Superior temporal gyrus (tissue), 1 donor: Measurements from ENCODE around the gene PSMD13.
A peak's percentile ranks its signal among the peaks of the same experiment; 100 is the strongest.
"Not testable (repeated sequence)": the region's sequence is repeated elsewhere in the genome, so short reads cannot be mapped to it uniquely, and the experiment has no call there.

Experiments used
- DNase-seq: peaks from one replicate; pipeline ENCODE4 v3.0.0-alpha.2; 2016; ENCODE audit errors: extremely low spot score

PSMD13 gene

DNA sequence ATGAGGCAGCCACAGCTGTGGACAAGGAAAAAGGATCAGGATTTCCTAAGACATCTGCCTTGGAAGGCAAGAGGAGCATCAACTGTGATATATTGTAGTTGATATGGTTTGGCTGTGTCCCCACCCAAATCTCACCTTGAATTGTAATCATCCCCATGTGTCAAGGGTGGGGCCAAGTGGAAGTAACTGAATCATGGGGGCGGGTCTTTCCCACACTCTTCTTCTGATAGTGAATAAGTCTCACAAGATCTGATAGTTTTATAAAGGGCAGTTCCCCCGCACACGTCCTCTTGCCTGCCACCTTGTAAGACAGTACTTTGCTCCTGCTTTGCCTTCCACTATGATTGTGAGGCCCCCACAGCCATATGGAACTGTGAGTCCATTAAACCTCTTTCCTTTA lies 19.1 kb upstream of the PSMD13 start:
- DNase-seq: no peak

DNA sequence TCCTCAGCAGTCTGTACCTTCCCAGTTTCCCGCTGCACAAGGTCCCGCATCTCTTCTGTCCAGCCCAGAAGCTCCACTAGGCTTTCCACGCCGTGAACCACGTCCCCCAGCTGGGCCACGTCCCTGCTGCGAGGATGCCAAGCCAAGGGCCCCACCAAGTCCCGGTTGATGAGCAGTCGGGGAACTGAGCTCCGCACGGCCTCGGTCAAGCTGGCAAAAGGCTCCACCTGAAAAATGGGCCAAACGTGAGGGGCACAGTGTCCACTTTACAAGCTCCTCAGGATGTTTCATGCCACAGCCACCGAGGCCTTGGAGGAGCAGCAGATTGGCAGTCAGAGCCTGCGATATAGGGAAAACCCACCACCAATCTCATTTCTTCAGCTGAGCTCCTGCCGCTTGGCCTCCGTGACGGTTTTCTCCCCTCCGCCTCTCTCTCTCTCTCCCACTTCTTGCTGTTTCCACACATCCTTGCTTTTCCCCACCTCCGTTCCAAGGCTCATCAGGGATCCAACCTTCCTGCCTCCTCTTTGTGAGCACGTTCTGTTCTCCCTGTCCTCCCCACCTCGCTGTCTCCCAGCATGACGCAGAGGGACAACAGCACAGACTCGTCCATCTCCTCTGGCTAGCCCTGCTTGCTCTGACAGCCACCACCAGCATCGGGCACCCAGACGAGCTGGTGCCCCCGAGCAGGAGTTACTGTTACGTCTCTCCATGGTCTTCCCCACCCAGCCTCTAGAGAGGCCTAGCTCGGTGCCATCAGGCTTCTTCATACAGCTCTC lies 17.8 kb upstream of the PSMD13 start:
- DNase-seq: no peak

DNA sequence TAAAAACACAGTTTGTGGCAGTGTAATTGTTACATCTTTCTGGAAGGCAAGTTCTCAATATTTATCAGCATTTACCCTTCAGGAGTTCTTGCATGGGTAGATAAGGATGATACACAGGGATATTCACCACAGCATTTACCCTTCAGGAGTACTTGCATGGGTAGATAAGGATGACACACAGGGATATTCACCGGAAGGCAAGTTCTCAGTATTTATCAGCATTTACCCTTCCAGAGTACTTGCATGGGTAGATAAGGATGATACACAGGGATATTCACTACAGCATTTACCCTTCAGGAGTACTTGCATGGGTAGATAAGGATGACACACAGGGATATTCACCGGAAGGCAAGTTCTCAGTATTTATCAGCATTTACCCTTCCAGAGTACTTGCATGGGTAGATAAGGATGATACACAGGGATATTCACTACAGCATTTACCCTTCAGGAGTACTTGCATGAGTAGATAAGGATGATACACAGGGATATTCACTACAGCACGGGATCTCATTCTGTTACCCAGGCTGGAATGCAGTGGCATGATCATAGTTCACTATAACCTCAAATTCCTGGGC lies 16.0 kb upstream of the PSMD13 start:
- not testable (repeated sequence) for DNase-seq

DNA sequence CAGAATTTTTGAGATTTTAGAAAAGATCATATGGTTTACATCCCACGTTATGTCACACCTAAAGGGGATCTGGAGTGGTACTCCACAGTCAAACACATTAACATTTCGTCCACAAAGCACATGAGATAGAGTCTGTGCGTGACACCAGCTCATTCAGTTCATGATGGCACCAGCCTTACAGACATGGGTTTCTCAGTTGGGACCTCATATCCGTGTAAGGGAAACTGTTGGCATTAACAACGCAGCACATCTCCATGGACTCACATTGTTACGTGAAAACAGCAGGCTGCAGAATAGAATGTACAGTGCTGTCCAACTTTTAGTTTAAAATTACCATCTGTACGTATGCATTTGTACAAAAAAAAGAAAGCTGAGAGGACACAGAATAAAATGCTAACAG lies 15.2 kb upstream of the PSMD13 start:
- DNase-seq: peak; percentile 51

DNA sequence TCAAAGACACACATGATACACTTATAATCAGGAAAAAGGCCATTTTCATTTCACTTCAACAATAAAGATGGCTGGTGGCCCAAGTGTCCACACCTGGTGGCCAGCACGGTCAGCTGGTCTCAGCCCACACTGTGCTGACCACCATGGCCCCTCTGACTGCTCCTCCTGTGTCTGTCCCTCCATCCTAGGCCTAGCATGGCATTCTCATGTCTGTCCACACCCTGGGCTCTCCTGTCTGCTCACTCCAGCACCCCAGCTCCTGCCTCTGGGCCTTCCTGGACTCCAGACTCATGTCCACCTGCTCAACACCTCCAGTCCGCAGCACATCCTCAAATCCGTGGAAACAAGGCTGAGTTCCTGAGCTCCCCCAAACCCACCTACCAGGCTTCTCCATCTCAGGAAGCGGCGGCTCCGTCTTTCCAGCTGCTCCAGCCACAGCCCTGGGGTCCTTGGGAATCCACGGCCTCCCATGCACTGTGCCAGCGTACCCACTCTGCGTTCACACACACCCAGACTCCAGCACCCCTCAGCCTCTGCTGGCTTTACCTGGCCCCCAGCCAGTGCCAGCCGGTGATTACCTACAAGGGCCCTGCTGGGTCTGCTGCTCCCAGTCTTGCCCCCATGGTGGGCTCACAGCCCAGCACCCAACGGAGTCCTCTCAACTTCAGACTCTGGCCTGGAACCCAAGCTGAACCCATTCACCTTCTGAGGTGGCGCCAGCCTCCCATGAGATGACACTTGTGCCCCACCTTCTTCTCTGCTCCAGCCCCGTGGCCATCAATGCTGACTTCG lies 14.6 kb upstream of the PSMD13 start:
- no peak for DNase-seq

DNA sequence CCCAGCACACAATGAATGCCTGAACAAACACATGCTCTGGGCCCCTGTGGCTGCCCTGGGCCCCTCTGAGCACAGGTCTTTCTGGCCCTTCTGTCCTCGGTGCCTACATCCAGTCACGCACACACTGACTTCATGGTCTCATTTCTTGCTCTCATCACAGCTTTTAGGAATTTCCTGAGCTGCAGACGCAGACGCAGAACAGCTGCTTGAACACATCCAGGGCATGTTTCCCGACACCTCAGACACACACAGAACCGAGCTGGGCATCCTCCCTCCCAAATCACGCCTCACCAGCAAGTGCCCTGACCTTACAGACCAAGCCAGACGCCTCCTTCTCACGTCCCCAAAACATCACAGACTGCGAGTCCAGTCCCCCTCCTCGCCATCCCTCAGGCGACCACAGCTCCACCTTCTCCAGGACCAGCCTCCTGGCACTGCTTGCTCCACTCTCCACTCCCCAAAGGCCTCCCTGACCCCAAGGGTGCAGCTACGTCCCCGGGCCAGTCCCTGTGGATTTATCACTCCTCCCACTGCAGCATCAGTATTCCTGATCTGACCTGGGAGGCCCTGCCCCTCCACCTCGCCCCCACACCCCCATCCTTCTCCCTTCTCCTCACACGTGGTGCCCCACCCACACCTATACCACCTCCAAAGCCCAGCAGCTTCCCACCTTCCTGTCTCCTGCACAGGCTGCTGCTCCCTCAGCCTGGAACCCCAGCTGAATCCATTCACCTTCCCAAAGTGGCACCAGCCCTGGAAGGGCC lies 13.6 kb upstream of the PSMD13 start:
- no peak for DNase-seq

DNA sequence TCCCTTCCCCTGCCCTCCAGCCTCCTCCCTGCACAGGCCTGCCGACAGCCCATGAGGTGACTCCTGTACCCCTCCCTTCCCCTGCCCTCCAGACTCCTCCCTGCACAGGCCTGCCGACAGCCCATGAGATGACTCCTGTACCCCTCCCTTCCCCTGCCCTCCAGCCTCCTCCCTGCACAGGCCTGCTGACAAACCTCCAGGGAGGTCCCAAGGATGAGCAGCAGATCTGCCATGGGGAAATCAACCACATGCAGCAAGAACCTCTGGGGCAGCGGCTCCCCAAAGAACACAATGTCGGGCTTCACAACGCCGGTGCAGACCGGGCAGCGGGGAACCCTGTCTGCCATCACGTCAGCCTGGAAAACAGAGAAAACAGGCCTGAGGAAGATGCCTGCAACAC lies 12.9 kb upstream of the PSMD13 start:
- no peak for DNase-seq

DNA sequence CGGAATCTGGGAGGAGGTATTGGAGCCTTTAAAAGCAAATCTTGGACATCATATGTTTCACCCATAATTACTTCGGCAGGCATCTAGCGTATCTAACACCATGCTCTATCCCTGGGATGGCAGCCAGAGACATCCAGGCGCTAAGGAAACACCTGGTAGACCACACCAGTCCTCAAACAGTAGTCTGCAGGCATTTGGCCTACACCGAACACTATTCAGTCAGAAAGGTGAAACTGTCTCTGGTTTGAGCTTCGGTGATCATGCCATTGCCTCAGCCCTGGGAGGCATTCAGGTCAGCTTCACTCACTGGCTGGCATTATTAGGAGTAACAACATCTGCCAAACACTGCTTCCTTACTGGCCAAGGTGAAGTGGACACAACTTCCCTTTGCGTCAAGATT lies 12.4 kb upstream of the PSMD13 start:
- no peak for DNase-seq

DNA sequence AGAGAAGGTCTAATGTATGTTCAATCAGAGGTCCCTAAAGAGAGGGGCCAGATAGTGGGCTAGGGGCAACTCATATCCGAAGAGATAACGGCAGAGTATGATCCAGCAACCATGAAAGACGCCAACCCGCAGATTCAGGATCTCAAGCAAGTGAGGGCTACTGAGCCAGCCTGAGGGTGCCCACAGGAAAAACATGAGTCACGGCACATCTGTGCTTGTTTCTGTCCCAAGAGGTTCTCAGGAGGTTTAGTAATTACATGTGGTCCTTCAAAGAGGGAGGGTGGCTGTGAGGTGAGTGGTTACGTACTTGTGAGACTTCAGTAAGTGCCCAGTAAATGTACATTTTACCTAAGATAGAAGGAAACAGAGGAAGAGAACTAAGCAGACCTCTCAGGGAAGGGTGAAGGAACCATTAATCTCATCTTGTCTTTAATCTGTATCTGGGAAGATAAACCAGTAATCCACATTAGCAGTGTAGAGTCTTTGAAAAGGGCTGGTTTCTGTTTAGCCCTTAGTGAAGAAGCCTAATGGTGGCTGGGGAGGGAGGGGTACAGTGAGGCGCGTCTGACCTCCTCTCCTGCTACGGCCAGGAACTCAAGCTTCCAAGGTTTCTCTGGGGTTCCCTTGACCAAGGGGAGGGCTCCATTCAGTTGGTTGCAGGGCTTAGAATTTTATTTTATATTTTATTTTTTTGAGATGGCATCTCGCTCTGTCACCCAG lies 10.9 kb upstream of the PSMD13 start:
- no peak for DNase-seq

DNA sequence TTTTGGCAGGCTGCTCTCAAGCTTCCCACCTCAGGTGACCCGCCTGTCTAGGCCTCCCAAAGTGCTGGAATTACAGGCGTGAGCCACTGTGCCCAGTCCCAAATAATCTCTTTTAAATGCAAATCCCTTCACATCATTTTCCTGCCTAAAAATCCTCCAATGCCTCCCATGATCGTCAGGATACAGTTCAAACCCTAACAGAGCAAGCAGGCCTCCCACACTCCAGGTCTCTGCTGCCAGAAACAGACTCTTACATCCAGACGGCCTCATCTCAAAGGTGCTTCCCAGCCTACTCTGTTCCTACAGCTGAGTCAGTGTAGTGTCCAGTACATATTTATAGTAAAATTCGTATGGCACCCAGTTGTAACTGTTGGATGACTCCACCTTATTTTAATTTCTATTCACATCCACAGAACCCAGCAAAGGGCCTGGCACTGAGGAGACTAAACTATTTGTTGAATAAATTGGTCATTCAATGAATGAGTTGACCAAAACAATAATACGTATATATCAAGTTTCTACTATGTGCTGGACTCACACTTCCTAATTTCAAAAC lies 8.9 kb upstream of the PSMD13 start:
- DNase-seq: no peak

DNA sequence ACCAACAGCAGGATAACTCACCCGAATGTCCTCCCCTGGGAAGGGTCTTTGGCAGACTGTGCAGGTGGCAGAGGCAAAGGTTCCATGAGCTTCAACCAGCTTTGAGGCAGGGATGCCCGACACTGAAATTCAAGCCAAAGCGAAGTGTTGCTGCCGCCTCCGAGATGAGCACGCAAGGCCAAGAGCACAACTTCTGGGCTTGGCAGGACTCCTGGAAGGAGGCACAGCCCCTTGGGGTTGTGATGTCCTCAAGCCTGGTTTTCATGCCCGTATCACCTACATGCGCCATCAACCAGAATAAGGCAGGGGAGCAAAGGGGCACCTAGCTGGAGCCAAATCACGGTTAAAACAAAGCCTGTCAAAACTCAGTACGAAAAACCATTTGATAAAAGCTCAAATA lies 6.3 kb upstream of the PSMD13 start:
- DNase-seq: no peak

DNA sequence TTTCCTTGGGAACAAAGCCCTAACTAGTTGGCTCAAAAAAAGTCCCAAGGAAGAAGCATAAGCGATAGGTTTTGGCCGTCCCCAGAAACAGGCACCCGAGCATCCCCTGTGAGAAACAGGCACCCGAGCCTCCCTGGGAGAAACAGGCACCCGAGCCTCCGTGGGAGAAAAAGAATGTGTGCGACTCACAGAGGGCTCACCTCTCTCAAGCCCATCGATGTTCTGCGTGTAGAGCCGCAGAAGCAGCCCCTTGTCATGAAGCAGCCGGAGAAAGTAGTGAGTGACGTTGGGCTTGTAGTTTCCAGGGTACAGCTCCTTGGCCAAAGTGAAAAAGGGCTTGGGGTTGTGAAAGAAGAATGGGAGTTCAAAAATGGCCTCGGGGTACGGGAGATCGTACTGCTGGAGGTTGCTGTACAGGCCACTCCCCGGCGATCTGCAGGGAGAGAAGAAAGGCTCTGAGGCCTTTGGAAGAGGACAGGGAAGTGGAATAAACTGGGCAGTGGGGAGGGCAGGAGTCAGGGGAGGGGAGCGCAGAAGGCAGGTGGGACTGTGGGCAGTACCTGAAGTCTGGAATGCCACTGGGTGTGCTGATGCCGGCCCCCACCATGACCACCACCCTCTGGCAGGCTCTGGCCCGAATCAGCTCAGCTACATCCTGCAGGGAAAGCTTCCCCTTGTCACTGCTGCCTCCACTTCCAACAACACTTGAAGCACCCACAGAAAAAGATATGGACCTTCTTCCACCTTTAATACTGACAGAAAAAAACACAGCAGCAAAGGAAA lies 3.8 kb upstream of the PSMD13 start:
- DNase-seq: no peak

DNA sequence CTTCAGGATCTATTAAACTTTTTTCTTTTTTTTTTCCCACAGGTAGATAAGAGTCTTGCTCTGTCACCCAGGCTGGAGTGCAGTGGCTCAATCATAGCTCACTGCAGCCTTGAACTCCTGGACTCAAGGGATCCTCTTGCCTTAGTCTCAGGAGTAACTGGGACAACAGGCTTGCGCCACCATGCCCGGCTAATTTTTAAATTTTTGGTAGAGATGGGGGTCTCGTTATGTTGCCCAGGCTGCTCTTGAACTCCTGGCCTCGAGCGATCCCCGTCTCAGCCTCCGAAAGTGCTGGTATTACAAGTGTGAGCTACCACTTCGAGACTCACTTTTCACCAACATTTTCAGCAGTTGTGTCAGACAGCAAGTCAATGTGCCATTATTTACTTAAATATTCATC lies 1.6 kb upstream of the PSMD13 start:
- no peak for DNase-seq

DNA sequence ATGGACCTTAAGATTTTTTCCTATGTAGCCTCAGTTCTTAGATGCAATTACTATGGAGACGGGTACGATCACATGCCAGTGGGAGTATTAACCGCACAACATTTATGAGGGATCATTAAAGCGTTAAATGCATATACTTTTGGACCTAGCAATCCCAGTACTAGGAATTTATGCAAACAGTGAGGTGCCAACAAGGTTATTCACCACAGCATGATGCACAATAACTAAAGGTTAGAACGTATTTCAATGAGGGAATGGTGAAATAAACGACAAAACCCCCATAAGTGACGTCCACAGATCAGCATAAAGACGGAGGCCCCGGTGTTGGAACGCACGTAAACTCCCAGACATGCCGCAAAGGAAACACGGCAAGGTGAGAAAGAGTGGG lies 1.2 kb upstream of the PSMD13 start:
- DNase-seq: peak; percentile 31

DNA sequence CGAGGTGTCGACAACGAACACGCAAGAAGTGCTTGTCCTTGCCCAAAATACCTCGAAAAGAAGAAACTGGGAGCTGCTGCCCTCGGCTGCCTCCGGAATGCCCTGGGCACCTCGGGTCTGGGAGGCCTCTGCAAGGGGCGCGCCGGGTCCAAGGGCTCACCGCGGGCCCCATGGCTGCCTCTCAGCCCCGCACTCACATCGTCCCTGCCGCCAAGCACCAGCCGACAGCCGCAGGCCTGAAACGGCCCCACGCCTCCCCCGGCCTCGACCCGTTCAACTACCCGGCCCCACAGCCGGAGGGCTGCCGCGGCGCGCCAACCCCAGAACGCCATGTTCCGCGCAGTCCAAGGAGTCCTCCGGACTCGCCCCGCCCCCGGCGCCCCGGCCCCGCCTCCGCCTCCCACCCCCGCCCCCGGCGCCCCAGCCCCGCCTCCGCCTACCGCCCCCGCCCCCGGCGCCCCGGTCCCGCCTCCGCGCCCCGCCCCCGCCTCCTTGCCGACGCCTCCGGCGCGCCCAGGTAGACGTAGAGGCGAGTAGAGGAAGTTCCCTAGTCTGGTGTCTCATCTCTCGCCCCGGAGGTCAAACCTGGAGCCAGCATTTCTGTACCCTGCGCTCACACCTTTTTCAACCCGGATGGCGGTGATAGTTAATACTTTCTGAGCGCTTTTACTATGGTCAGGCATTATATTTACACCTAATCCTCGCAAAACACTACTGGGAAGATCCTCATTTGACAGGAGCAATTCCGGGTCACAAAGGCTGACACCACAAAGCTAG lies 591 bp upstream of the PSMD13 start, which contains the start of gene SIRT3:
SIRT3 (minus strand) TSS at position 346 of the 777 bp plus-strand sequence; CDS start at position 332, 14 bp downstream.
- peak; percentile 45 for DNase-seq

DNA sequence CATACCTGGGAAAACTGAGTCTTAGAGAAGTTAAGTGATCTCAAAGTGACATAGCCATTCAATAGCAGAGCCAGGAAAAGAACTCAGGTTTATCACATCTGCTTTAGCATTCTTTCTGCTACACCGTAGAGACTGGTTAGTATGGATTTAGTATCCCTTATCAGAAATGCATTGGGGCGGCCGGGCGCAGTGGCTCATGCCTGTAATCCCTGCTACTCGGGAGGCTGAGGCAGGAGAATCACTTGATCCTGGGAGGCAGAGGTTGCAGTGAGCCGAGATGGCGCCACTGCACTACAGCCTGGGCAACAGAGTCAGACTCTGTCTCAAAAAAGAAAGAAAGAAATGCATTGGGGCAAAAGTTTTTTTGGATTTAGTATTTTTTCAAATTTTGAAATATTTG lies 1.6 kb downstream of the PSMD13 start:
- not testable (repeated sequence) for DNase-seq

DNA sequence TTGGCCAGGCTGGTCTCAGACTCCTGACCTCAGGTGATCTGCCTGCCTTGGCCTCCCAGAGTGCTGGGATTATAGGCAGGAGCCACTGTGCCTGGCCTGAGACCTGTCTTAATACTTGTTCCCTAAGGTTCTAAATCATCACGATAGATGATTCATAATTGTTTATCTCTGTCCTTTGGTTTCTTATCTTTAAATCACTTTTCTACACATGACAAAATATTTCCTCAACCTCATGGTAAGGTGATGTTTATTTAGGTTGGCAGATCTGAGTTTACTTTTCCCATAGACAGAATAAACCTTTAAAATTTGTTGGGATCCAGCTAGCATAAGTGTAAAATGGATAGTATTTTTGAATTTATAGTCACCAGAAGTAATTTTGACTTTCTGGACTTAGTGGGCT lies 3.5 kb downstream of the PSMD13 start:
- no peak for DNase-seq

DNA sequence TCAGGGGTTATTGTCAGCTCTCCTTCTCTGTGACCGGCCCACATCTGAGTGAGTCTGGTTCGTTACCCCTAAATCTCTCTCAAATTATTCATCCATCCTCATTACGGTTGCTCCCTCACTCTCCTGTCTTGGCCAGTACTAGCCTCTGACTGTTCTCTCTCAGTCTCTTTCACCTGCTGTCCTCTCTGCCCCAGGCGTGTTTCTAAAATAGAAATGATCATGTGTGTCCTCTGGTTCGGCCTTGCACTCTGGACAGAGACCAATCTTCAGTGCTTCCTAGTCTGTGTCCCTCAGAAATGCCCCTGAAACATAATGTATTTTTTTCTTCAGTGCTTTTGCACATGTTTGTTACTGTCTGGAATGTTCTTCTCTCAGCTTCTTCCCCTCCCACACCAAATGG lies 4.9 kb downstream of the PSMD13 start:
- DNase-seq: no peak

DNA sequence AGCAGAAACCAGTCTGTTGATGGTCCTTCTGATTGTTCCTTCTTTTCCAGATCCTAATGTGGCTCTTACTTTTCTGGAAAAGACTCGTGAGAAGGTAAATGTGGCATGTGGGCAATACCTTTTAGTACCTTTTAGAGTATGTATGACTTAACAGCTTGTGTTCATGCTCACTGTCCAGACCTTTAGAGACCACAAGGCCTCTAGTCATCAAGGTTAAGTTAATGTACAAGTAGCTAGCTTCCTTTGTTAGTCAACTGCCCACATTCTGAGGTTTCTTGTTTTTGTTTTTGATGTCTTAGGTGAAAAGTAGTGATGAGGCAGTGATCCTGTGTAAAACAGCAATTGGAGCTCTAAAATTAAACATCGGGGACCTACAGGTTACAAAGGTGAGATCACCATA lies 7.6 kb downstream of the PSMD13 start:
- no peak for DNase-seq

DNA sequence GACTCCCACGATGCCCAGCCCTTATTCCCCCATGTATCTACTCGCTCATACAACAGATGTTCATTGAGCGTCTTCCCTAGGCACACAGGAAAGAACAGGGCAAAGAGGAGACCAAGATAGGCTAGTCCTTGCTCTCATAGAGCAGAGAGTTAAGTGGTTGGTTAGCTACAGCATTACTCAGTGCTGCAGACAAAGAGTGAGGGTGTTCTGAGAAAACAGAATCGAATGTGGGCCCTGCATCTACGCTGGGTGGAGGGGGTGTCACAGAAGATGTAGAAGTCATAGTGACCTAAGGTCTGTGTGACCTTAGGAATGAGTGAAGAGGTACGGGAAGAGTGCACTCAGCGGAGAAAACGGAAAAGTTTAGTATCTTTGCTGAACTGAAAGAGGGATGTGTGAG lies 12.3 kb downstream of the PSMD13 start:
- no peak for DNase-seq
